ENCODE measurements around the gene CEP126.

Gene CEP126

GRCh38 chr11:102014756-102015155, 99.9 kb downstream of the CEP126 start:
- DNase-seq: no peak

- no peak for DNase-seq
Measured at GRCh38 chr11:102017026-102017425, 102.2 kb downstream of the CEP126 start.

- DNase-seq: no peak
Measured at GRCh38 chr11:102026217-102026616, 111.4 kb downstream of the CEP126 start.

GRCh38 chr11:102026959-102027358, 112.1 kb downstream of the CEP126 start:
- no peak for DNase-seq

GRCh38 chr11:102036757-102037156, 121.9 kb downstream of the CEP126 start:
- DNase-seq: no peak

- no peak for DNase-seq
Measured at GRCh38 chr11:102046841-102047240, 132.0 kb downstream of the CEP126 start.

- peak in 1 of 2 experiments; percentile 44 for DNase-seq
Measured at GRCh38 chr11:102047305-102047924, 132.6 kb downstream of the CEP126 start, which contains the start of gene CFAP300. CFAP300 (plus strand) TSS chr11:102047437; CDS start chr11:102047471, 34 bp downstream.
